ENCODE measurements around the gene TMPRSS11B. TPM values are rescaled to one million over a fixed set of nuclear protein-coding genes. Genes with fewer than 3 reads are reported as not detected.
A peak's percentile ranks its signal among the peaks of the same experiment; 100 is the strongest.
"Not testable (repeated sequence)": the region's sequence is repeated elsewhere in the genome, so short reads cannot be mapped to it uniquely, and the experiment has no call there.

The TMPRSS11B gene
- total RNA-seq, 1 donor, result not detected

GRCh38 chr4:68283714-68284113, 38.2 kb upstream of the TMPRSS11B start:
- TF ChIP-seq CTCF (IDR thresholded peaks at IDR 0.05; ENCODE audit: extremely low read depth, low read depth, low read length), result no peak
- H3K36me3 ChIP-seq (ENCODE audit: insufficient read depth, low read length), result no peaks in the 10 kb centered on the region
- DNase-seq (ENCODE audit: insufficient read length, low spot score, missing footprints), result no peak
- no peak overlapping the region for H3K4me2 ChIP-seq (ENCODE audit: insufficient read depth, low read length)
- no peaks in the 10 kb centered on the region for H3K4me1 ChIP-seq (ENCODE audit: insufficient read depth, low read length)
- no peaks in the 10 kb centered on the region for H3K79me2 ChIP-seq (ENCODE audit: insufficient read depth, low read length)
- H4K20me1 ChIP-seq (ENCODE audit: insufficient read depth, low read length), result no peaks in the 10 kb centered on the region
- no peak overlapping the region for H3K27ac ChIP-seq (ENCODE audit: low read depth, low read length)
- no peaks in the 10 kb centered on the region for H3K27me3 ChIP-seq (ENCODE audit: insufficient read depth, low read length)
- H2AFZ ChIP-seq (ENCODE audit: low read length), result no peak overlapping the region
- H3K4me3 ChIP-seq (ENCODE audit: insufficient read depth, low read length), result no peak overlapping the region
- H3K9me3 ChIP-seq (ENCODE audit: low read depth, low read length), result no peaks in the 10 kb centered on the region

- no peak overlapping the region for H2AFZ ChIP-seq (ENCODE audit: low read length)
These were observed 37.6 kb upstream of the TMPRSS11B start for GRCh38 chr4:68283095-68283494.

GRCh38 chr4:68281796-68282740, 36.6 kb upstream of the TMPRSS11B start:
- not testable (repeated sequence) for H3K4me2 ChIP-seq (ENCODE audit: insufficient read depth, low read length); H3K9me3 ChIP-seq (ENCODE audit: low read depth, low read length); H4K20me1 ChIP-seq (ENCODE audit: insufficient read depth, low read length); H2AFZ ChIP-seq (ENCODE audit: low read length); H3K36me3 ChIP-seq (ENCODE audit: insufficient read depth, low read length); H3K4me1 ChIP-seq (ENCODE audit: insufficient read depth, low read length); H3K27ac ChIP-seq (ENCODE audit: low read depth, low read length); DNase-seq (ENCODE audit: insufficient read length, low spot score, missing footprints); H3K79me2 ChIP-seq (ENCODE audit: insufficient read depth, low read length); H3K27me3 ChIP-seq (ENCODE audit: insufficient read depth, low read length); H3K4me3 ChIP-seq (ENCODE audit: insufficient read depth, low read length)

More at GRCh38 chr4:68283095-68283494, 37.6 kb upstream of the TMPRSS11B start:
- H3K9me3 ChIP-seq (ENCODE audit: low read depth, low read length), result no peaks in the 10 kb centered on the region
- no peaks in the 10 kb centered on the region for H3K79me2 ChIP-seq (ENCODE audit: insufficient read depth, low read length)
- no peak for DNase-seq (ENCODE audit: insufficient read length, low spot score, missing footprints)
- H3K4me3 ChIP-seq (ENCODE audit: insufficient read depth, low read length), result no peak overlapping the region
- no peak for TF ChIP-seq CTCF (IDR thresholded peaks at IDR 0.05; ENCODE audit: extremely low read depth, low read depth, low read length)
- H3K4me1 ChIP-seq (ENCODE audit: insufficient read depth, low read length), result no peaks in the 10 kb centered on the region
- no peaks in the 10 kb centered on the region for H3K27me3 ChIP-seq (ENCODE audit: insufficient read depth, low read length)
- H3K4me2 ChIP-seq (ENCODE audit: insufficient read depth, low read length), result no peak overlapping the region
- no peaks in the 10 kb centered on the region for H4K20me1 ChIP-seq (ENCODE audit: insufficient read depth, low read length)
- no peaks in the 10 kb centered on the region for H3K36me3 ChIP-seq (ENCODE audit: insufficient read depth, low read length)
- no peak overlapping the region for H3K27ac ChIP-seq (ENCODE audit: low read depth, low read length)

- no peak for TF ChIP-seq CTCF (IDR thresholded peaks at IDR 0.05; ENCODE audit: extremely low read depth, low read depth, low read length)
- Histone ChIP-seq H3K9me3 (ENCODE audit: low read depth, low read length) (no peaks in the 10 kb centered on the region), H3K4me1 (ENCODE audit: insufficient read depth, low read length) (peaks cover 9% of the 10 kb centered on the region), H3K36me3 (ENCODE audit: insufficient read depth, low read length) (no peaks in the 10 kb centered on the region), H3K79me2 (ENCODE audit: insufficient read depth, low read length) (no peaks in the 10 kb centered on the region), H2AFZ (ENCODE audit: low read length) (peak overlapping the region; percentile 8), H3K4me2 (ENCODE audit: insufficient read depth, low read length) (no peak overlapping the region), H3K27me3 (ENCODE audit: insufficient read depth, low read length) (no peaks in the 10 kb centered on the region), H4K20me1 (ENCODE audit: insufficient read depth, low read length) (no peaks in the 10 kb centered on the region), H3K4me3 (ENCODE audit: insufficient read depth, low read length) (no peak overlapping the region), H3K27ac (ENCODE audit: low read depth, low read length) (no peak overlapping the region)
- DNase-seq (ENCODE audit: insufficient read length, low spot score, missing footprints), result no peak
These were observed 32.5 kb upstream of the TMPRSS11B start for GRCh38 chr4:68278029-68278428.
